Parathyroid adenoma (tissue), 2 donors: ENCODE measurements around the gene DYNLT2B.

ENCODE experiments used
- H2AFZ ChIP-seq: fragments of 300-600 bp; sonication (generic); one replicate; pipeline ENCODE4 v1.7.0; 2017; ENCODE audit warnings: antibody characterized with exemption, mild to moderate bottlenecking
- H3K27ac ChIP-seq: fragments of 300-600 bp; sonication (generic); one replicate; pipeline ENCODE4 v1.7.0; 2017
- H3K27me3 ChIP-seq: fragments of 300-600 bp; sonication (generic); one replicate; pipeline ENCODE4 v1.7.0; 2017; ENCODE audit warnings: low read length; ENCODE audit not compliant: control insufficient read depth, insufficient read depth
- H3K36me3 ChIP-seq: fragments of 300-600 bp; sonication (generic); one replicate; pipeline ENCODE4 v1.7.0; 2017; ENCODE audit warnings: low read length; ENCODE audit not compliant: control insufficient read depth, insufficient read depth
- H3K4me1 ChIP-seq: fragments of 300-600 bp; sonication (generic); one replicate; pipeline ENCODE4 v1.7.0; 2017; ENCODE audit warnings: control low read depth
- H3K4me2 ChIP-seq: fragments of 300-600 bp; sonication (generic); one replicate; pipeline ENCODE4 v1.7.0; 2017; ENCODE audit warnings: low read length
- H3K4me3 ChIP-seq: fragments of 300-600 bp; sonication (generic); one replicate; pipeline ENCODE4 v1.7.0; 2017; ENCODE audit warnings: low read depth, low read length
- H3K79me2 ChIP-seq: fragments of 300-600 bp; sonication (generic); one replicate; pipeline ENCODE4 v1.7.0; 2017; ENCODE audit warnings: control low read depth
- H3K9ac ChIP-seq: fragments of 300-600 bp; sonication (generic); one replicate; pipeline ENCODE4 v1.7.0; 2017; ENCODE audit warnings: mild to moderate bottlenecking
- H3K9me3 ChIP-seq: fragments of 300-600 bp; sonication (generic); one replicate; pipeline ENCODE4 v1.7.0; 2017; ENCODE audit warnings: low read length; ENCODE audit not compliant: control insufficient read depth
- TF ChIP-seq, protein P1 (sequence below): fragments of 300-600 bp; sonication (generic); IDR thresholded peaks from one replicate; pipeline ENCODE4 v1.7.0; 2017; ENCODE audit warnings: antibody characterized with exemption, mild to moderate bottlenecking
- donor health status: primary hyperparathyroidism.

Gene DYNLT2B

DNA sequence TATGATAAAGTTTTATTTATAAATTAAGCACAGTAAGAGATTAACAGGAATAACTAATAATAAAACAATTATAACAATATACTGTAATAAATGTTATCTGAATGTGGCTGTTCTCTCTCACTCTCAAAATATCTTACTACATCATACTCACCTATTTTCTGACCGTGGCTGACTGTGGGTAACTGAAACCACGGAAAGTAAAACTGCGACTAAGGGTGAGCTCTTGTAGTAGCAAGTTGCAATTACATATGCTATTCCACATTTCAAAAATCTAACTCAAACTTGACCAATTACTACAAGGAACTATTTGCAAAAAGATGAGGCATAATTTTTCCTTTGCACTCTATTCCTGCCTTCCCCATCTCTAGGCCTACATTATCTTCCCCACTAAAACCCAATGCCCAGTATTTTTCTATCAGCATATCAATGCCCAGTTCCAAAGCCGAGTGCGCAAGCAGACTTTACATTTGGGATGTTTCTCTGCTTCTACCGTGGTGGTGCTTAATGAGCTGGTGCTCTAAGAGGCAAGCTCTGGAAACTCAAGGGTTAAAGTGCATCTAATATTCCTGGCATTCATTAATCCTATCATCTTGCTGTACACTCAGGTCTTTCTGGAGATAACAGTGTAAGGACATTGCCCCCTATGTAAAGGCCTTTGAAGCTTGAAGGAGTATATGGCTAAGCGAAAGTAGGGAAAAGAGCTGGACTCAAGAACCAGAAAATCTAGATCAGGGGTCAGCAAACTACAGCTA, 37.2 kb downstream of the DYNLT2B start:
- no peak overlapping the region for H3K9ac ChIP-seq
- no peak overlapping the region for H3K27ac ChIP-seq

DNA sequence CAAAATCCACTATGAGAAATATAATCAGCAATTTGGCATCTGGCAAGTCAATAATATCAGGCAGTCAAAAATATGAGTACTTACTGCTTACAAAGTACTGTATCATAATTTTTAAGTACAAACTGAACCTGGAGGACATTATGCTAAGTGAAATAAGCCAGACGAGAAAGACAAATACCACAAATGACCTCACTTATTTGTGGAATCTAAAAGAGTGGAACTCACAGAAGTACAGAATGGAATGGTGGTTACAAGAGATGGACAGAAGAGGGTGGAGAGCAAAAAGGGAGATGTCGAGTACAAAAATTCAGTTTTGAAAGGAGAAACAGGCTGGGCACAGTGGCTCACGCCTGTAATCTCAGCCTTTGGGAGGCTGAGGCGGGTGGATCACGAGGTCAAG, 42.9 kb downstream of the DYNLT2B start:
- Histone ChIP-seq H3K9me3 (no peaks in the 10 kb centered on the region), H3K4me1 (peaks cover 4% of the 10 kb centered on the region)
- TF ChIP-seq, protein P1, sequence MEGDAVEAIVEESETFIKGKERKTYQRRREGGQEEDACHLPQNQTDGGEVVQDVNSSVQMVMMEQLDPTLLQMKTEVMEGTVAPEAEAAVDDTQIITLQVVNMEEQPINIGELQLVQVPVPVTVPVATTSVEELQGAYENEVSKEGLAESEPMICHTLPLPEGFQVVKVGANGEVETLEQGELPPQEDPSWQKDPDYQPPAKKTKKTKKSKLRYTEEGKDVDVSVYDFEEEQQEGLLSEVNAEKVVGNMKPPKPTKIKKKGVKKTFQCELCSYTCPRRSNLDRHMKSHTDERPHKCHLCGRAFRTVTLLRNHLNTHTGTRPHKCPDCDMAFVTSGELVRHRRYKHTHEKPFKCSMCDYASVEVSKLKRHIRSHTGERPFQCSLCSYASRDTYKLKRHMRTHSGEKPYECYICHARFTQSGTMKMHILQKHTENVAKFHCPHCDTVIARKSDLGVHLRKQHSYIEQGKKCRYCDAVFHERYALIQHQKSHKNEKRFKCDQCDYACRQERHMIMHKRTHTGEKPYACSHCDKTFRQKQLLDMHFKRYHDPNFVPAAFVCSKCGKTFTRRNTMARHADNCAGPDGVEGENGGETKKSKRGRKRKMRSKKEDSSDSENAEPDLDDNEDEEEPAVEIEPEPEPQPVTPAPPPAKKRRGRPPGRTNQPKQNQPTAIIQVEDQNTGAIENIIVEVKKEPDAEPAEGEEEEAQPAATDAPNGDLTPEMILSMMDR = no peak

More for the DNA sequence above, 37.2 kb downstream of the DYNLT2B start:
- Histone ChIP-seq H3K9me3 (no peaks in the 10 kb centered on the region), H3K4me1 (peaks cover 4% of the 10 kb centered on the region), H3K79me2 (peaks cover 26% of the 10 kb centered on the region), H3K27me3 (no peaks in the 10 kb centered on the region), H2AFZ (no peak overlapping the region), H3K4me3 (no peak overlapping the region), H3K36me3 (no peaks in the 10 kb centered on the region), H3K4me2 (no peak overlapping the region)
- TF ChIP-seq, protein P1 = no peak

DNA sequence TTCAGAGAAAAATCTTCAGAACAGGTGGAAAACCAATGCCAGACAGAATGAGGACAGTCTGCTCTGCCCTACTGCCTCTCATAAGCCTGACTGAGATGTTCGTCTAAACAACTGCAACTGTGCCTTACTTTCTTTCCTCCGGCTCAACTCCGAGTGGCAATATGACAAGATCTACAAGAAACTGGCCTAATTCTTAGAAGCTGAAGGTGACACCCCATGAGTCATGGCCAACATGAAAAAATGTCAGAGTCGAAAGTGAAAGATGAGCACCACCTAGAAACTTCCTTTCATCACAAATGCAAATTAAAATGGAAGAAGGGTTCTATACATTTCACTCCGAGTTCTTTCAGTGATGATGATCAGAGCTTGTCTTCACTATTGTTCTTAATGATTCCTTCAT, 43.5 kb downstream of the DYNLT2B start:
- no peaks in the 10 kb centered on the region for H3K9me3 ChIP-seq
- no peaks in the 10 kb centered on the region for H3K27me3 ChIP-seq
- peaks cover 36% of the 10 kb centered on the region for H3K79me2 ChIP-seq
- no peak overlapping the region for H3K27ac ChIP-seq
- no peak overlapping the region for H3K4me3 ChIP-seq
- H2AFZ ChIP-seq = no peak overlapping the region
- TF ChIP-seq, protein P1 = no peak
- H3K9ac ChIP-seq = no peak overlapping the region
- H3K36me3 ChIP-seq = no peaks in the 10 kb centered on the region
- H3K4me1 ChIP-seq = peaks cover 4% of the 10 kb centered on the region
- H3K4me2 ChIP-seq = no peak overlapping the region

More for the DNA sequence above, 42.9 kb downstream of the DYNLT2B start:
- Histone ChIP-seq H3K4me3 (no peak overlapping the region), H3K27ac (no peak overlapping the region), H3K79me2 (peaks cover 38% of the 10 kb centered on the region), H3K9ac (no peak overlapping the region), H3K36me3 (no peaks in the 10 kb centered on the region), H2AFZ (no peak overlapping the region), H3K4me2 (no peak overlapping the region), H3K27me3 (no peaks in the 10 kb centered on the region)

DNA sequence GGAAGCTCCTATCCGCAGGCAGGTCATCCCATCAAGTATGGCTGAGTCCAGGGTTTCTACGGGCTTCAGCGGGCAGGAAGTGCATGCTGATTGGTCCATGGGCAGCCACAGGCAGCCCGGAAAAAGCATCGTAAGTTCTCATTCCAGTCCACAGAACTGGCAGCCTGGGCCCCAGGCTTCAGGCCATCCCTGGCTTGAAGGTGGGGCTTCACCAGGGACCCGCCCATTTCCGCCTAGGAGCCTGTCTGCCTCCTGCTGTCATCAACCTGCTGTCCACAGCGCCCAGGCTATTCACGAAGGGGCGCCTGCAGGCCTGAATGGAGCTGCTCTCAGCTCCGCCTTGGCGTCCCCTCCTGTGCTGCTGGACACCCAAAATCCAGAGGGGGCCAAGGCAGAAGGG, 44.4 kb downstream of the DYNLT2B start:
- no peak overlapping the region for H3K4me3 ChIP-seq
- no peak overlapping the region for H3K9ac ChIP-seq
- peaks cover 36% of the 10 kb centered on the region for H3K79me2 ChIP-seq
- H3K9me3 ChIP-seq = no peaks in the 10 kb centered on the region
- H3K27me3 ChIP-seq = no peaks in the 10 kb centered on the region
- no peak overlapping the region for H2AFZ ChIP-seq
- H3K27ac ChIP-seq = no peak overlapping the region
- TF ChIP-seq, protein P1 = no peak
- H3K4me2 ChIP-seq = no peak overlapping the region
- no peaks in the 10 kb centered on the region for H3K36me3 ChIP-seq
- no peaks in the 10 kb centered on the region for H3K4me1 ChIP-seq

DNA sequence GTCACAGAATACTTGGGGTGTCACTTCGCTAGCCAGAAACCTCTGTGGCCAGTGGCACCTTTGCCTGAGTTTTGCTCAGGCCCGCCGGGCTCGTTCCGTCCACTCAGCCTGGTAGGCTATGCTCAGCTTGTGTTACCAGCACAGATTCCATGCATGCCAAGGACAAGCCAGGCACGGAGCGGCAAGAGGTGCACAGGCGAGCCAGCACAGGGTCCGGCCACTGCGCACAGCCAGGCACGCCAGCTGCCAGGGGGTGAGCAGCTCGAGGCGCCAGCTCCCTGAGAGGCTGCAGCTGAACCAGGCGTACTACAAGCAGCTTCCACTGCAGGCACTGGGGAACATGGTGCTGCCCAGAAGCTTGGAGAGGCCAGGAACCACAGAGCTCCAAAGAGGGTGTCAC, 45.2 kb downstream of the DYNLT2B start:
- Histone ChIP-seq H3K27ac (no peak overlapping the region), H3K4me3 (no peak overlapping the region), H3K4me1 (no peaks in the 10 kb centered on the region), H3K36me3 (no peaks in the 10 kb centered on the region), H3K9ac (no peak overlapping the region), H2AFZ (no peak overlapping the region), H3K27me3 (no peaks in the 10 kb centered on the region), H3K9me3 (no peaks in the 10 kb centered on the region), H3K4me2 (no peak overlapping the region), H3K79me2 (peaks cover 28% of the 10 kb centered on the region)
- TF ChIP-seq, protein P1 = no peak
